ENCODE data around the gene EXOSC10.

Gene EXOSC10

GRCh38 chr1:11099310-11100148, at the start of gene EXOSC10:
TSS of gene EXOSC10 (minus strand) at chr1:11099869. CDS start at chr1:11099831, 38 bp downstream.
- TF ChIP-seq GATA2 (IDR thresholded peaks at IDR 0.05; ENCODE audit: low read depth, low read length): no peak

- TF ChIP-seq GATA2 (IDR thresholded peaks at IDR 0.05; ENCODE audit: low read depth, low read length) (no peak), GATA3 (IDR thresholded peaks at IDR 0.05; ENCODE audit: low read depth, low read length) (no peak)
Measured at GRCh38 chr1:11147197-11147770, 47.6 kb upstream of the EXOSC10 start.

DNA sequence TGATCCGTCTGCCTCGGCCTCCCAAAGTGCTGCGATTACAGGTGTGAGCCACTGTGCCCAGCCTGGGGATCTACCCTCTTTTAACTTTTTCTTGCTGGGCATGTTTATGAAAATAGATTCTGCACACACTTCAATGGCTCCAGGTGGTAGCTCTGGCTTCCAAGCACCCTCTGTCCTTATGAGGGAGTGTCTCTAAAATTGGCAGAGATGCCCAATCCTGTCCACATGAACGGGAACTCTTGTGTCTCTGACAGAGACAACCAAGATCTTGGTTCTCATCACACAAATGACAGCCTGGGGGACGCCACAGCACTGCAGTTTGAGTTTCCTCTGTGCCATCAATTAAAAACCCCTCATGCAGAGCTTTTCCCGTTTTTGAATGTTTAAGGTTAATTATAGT, 46.1 kb upstream of the EXOSC10 start:
- TF ChIP-seq GATA3 (IDR thresholded peaks at IDR 0.05; ENCODE audit: low read depth, low read length) (no peak), GATA2 (IDR thresholded peaks at IDR 0.05; ENCODE audit: low read depth, low read length) (no peak)

DNA sequence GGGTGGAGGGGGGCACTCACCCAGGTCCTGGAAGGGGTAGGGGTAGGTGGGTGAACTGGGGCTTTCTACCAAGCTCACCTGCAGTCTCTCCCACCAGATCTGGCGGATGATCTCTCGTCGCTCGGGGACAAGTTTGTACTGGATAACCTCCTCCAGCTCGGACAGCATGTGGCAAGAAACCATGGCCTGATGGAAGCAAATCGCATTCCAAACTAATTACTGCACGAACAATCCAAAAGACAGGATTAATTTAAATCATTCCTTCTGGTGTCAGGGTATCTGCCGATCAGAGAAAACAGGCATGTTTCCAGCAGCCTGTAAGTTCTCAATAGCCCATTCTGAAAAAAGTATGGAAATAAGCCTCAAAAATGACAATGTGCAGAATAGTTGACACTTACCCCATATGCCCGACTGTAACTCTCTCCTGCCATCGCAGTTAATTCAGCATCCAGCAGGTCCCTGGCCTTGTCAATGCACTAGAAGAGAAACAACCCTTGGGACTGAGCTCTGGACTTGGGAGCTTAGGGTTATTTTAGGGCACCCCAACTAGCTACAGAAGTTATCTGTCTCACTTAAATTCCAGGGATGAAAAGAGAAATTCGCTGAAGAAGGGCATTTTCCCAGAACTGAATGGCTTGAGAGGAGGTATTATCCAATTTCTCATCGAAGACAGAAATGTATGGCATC, 45.0 kb upstream of the EXOSC10 start:
- peak; percentile 49; the same call in 1 of the 2 replicates for TF ChIP-seq GATA3 (IDR thresholded peaks at IDR 0.05; ENCODE audit: low read depth, low read length)
- peak; percentile 84 for TF ChIP-seq GATA2 (IDR thresholded peaks at IDR 0.05; ENCODE audit: low read depth, low read length)

- TF ChIP-seq GATA2 (IDR thresholded peaks at IDR 0.05; ENCODE audit: low read depth, low read length) (no peak), GATA3 (IDR thresholded peaks at IDR 0.05; ENCODE audit: low read depth, low read length) (no peak)
Measured at GRCh38 chr1:11143907-11144306, 44.2 kb upstream of the EXOSC10 start.

DNA sequence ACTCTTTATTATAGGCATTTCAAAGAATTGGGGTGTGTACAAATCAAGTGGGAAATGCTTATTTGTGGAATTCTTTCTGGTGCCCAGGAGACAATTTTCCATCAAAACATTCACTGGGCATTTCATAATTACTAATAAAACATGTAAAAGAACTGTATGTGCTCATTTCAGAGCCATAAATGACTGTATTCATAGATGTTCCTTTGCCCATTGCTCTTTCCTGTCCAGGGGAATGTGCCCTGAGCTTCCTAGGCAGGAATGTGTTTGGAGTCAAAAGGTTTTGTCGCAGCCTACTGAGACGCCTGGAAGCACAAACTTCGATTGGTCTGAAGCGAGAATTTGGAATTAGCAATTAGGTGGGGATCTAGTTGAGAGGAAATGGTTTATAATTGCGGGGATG, 43.7 kb upstream of the EXOSC10 start:
- TF ChIP-seq GATA2 (IDR thresholded peaks at IDR 0.05; ENCODE audit: low read depth, low read length): no peak

DNA sequence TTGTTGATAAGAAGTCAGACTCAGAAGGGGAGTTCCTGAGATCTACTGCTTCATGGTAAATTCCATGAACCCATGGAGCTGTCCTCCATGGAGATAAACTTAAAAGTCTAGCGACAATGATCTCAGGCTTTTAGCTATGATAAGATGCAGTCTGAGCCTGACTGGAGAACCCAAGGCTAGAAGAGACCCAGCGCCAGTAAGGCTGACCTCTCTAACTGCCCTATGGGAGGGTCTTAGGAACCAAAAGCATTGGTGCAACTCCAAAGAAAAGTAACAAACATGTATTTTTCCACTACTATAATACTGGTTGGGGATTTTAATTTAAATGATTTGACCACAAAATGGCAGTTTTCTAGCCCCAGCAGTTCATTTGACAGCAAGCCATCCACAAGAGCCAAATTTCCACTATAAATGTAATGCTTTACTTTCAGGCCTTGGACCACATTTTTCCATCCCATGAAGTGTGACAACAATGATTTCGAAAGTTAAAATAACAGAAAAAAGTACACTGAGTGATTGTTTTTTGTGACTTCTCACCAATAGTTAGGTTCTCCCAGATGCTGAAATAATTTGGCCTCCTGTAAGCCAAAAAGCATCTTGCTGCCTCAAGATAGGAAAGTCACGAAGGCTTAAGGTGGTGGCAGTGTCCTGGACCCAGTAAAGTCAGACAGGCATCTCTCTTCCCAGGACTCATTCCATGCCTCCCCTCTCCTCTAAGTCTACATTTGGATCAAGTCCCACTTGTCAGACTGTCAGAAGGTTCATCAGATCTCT, 43.1 kb upstream of the EXOSC10 start:
- no peak for TF ChIP-seq GATA2 (IDR thresholded peaks at IDR 0.05; ENCODE audit: low read depth, low read length)
- TF ChIP-seq GATA3 (IDR thresholded peaks at IDR 0.05; ENCODE audit: low read depth, low read length): no peak

DNA sequence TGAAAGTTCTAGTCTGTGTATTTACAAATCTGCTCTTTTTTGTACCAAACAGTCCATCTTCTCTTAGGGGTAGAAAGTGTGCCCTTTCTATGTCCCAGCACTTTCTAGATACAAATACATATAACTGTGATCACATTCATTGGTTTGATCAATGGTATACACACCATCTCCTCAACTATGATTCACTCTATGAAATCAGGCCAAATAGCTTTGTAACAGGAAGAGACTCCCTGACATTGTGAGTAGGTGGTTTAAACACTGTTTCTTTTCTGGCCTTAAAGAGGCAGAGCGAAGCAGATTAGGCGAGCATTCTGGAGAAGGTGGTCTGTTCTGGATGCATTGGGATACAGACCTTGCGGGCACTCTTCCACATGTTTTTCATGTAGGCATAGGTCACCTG, 39.3 kb upstream of the EXOSC10 start:
- TF ChIP-seq GATA3 (IDR thresholded peaks at IDR 0.05; ENCODE audit: low read depth, low read length) (no peak), GATA2 (IDR thresholded peaks at IDR 0.05; ENCODE audit: low read depth, low read length) (no peak)

- TF ChIP-seq GATA3 (IDR thresholded peaks at IDR 0.05; ENCODE audit: low read depth, low read length) (no peak), GATA2 (IDR thresholded peaks at IDR 0.05; ENCODE audit: low read depth, low read length) (no peak)
Measured at GRCh38 chr1:11138029-11138428, 38.4 kb upstream of the EXOSC10 start.

DNA sequence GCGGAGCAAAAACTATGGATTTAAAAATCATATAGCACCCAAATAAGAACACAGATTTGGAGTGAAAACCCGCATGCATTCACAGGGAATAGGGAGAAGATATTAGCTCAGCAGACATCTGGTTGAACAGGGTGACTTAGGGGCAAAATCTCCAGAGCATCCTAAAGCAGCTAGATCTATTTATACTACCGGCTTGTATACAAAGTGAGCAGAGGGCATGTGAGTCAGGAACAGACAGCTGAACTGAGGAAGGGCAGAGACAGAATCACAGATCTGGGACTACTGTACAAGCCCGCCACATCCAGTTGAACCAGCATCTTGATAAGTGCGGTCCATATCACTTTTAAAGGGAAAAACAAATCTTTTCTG, 35.2 kb upstream of the EXOSC10 start:
- TF ChIP-seq GATA3 (IDR thresholded peaks at IDR 0.05; ENCODE audit: low read depth, low read length) (no peak), GATA2 (IDR thresholded peaks at IDR 0.05; ENCODE audit: low read depth, low read length) (no peak)

- TF ChIP-seq GATA2 (IDR thresholded peaks at IDR 0.05; ENCODE audit: low read depth, low read length): peak; percentile 52; the same call in 1 of the 2 replicates
- no peak for TF ChIP-seq GATA3 (IDR thresholded peaks at IDR 0.05; ENCODE audit: low read depth, low read length)
Measured at GRCh38 chr1:11134251-11134897, 34.7 kb upstream of the EXOSC10 start.

- TF ChIP-seq GATA2 (IDR thresholded peaks at IDR 0.05; ENCODE audit: low read depth, low read length): no peak
Measured at GRCh38 chr1:11132563-11133293, 33.1 kb upstream of the EXOSC10 start.

- TF ChIP-seq GATA3 (IDR thresholded peaks at IDR 0.05; ENCODE audit: low read depth, low read length) (no peak), GATA2 (IDR thresholded peaks at IDR 0.05; ENCODE audit: low read depth, low read length) (no peak)
Measured at GRCh38 chr1:11131816-11132215, 32.1 kb upstream of the EXOSC10 start.
